Stimulated activated naive CD4-positive, alpha-beta T cell treated with Interleukin-2 at 50 U/mL for 16 hours (primary cell): ENCODE measurements around the gene TUNAR.
"Not testable (repeated sequence)": the region's sequence is repeated elsewhere in the genome, so short reads cannot be mapped to it uniquely, and the experiment has no call there.

Source experiments
- DNase-seq: peaks from one replicate; lab custom pipeline; 2025; lab: John Stamatoyannopoulos, UW

TUNAR gene

DNA sequence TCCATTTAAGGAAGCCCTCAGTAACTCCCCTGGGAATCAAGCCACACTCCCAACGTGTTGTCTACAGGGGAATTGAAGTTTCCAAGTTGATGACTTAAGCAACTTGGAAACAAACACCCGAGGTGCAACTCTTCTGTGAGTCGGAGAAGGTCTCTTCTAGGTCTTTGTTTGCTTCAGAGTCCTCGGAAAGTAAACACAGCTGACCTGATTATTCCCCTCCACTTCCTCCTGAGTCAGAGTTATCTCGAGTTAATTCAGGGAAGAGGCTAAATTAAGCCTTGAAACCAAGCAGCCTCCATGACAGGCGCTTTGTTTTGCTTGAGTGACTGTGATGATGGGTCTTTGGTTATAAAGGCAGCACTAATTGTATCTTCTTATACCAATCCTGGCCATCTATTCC is 41.8 kb downstream of the TUNAR start:
- DNase-seq: no peak

DNA sequence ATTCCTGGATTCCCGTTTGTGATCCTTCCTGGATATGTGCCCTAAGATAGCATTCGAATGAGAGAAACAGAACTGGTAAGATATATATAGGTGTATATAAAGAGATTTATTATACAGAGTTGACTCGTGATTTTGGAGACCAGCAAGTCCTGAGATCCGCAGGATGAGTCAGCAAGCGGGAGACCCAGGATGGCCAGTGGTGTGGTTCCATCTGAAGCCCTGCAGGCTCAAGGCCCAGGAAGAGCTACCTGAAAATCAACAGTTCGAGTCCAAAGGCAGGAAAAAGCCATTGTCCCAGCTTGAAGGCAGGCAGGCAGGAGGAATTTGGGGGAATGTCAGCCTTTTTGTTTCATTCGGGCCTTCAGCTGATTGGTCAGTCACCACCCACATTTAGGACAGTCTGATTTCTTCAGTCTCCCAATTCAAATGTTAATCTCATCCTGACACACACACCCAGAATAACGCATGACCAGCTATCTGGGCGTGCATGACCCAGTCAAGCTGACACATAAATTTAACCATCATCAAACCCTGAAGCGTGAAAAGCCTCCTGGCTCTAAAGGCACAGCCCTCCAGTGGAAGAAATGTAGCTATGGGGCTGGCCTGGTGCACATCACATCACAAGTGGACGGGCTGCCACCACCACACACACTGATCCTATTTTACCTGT is 44.3 kb downstream of the TUNAR start:
- no peak for DNase-seq

DNA sequence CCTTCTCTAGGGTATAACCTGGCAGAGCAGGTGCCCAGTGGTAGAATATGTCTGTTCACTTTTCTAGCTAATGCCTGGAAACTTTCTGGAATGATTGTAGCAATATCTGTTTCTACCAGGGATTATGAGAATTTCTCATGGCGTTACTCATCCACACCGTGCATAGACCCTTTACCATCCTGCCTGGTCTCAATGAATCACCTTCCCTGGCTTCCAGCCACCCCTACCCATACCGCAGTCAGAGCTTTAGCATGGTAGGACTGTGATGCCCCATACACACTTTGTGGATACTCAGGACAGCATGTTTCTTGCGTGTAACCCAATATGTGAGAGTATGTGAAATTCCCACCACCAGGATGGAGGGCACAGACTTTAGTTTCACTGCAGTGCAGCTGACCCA is 45.4 kb downstream of the TUNAR start:
- no peak for DNase-seq

DNA sequence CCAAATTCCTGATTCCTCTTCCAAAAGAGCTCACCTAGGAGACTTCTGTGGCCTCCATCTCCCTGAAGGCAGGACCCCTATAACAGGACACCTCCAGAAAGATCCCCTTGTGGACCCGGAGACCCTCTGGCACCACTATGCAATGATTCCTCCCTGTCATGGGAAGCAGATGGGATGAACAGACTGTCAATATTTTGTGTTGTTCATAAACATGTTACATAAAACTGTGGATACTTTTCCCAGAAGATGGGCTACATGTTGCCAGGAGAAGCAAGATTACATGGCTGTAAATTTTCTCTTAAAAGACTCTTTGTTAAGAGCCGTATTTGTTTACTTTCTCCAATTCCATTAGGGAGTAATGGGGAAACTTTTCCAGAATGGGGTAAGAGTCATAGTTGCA is 52.1 kb downstream of the TUNAR start:
- no peak for DNase-seq

DNA sequence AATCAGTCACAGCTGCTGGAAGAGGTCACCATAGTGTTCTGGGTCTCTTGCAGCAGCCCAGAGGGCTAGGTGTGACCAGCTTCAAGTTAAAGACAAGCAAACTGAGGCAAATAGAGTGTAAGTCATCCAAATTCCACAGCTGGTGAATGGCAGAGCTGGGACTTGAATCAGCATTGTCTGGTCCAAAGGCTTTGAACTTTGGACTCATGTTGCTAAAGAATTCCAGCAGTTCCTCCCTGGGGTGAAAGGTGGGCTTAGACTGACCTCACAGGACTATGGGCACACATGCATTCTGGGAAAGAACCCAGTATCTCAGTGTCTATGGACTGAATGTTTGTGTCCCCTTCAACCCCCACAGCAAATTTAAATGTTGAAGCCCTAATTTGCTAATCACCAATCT is 54.8 kb downstream of the TUNAR start:
- no peak for DNase-seq

DNA sequence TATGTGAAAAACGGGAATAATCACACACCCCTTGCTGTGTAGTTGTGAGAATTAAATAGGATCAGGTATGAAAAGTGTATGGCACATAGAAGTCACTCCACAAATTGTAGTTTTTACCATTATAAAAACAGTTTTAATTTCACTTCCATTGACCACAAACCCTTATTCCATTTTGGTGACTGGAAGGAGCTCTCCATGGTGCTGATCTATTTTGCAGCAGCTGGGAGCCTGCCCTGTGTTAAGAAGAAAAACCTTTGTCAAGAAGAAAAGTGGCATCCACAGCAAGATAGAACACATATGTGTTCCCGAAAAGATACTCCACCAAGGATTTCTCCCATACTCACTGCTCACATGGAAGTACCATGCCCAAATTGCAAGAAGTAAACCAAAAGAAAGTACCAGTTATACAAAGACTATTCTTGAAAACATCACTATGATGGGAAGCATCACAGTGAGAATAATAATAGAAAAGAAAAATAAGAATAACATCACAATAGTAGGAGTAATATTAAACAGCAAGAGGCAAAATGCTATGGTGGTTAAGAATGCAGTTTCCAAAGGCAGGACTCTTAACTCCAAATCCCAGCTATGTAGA is 58.7 kb downstream of the TUNAR start:
- DNase-seq: no peak

DNA sequence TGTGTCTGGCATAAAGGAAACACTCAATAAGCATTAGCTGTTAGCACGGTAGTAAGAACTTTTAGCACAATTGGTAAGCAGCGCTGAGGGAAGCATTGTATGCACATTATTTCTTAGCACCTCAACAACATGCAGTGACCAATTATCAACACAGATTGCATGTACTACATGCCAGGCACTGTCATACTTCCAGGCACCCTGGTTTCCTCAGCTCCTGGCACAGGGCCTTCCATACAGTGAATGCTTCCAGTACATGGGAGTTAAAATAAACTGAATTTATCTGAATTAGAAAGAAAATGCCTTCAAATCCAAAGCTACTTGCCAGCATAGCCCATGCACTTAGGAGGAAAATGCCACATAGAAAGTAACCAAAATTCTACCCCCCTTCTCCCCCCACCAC is 59.4 kb downstream of the TUNAR start:
- DNase-seq: no peak

DNA sequence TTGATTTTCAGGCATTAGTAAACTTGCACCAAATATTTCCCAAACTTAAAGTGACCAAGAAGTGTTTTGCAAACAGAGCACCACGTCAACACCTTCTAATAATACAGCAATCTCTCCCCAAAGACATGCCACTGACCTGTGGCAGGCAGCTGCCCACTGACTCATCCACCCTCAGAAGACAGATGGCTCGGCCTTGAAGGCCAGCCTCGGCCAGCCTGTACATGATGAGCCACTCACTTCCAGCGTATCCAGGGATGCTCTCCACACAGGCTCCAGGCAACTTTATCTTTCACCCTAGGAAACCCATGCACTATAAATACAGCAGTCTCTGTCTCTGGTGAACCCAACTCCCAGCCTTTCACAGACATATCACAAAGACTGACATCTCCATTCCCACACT is 62.7 kb downstream of the TUNAR start:
- DNase-seq: no peak

DNA sequence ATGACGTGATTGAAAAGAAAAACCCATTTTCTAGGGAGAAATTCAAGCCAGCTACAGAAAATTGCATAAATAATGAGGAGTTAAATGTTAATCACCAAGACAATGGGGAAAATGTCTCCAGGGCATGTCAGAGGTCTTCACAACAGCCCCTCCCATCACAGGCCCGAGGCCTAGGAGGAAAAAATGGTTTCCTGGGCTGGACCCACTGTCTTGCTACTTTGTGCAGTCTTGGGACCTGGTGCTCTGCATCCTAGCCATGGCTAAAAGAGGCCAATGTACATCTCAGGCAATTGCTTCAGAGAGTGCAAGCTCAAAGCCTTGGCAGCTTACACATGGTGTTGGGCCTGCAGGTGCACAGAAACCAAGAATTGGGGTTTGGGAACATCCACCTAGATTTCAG is 65.3 kb downstream of the TUNAR start:
- DNase-seq: no peak

DNA sequence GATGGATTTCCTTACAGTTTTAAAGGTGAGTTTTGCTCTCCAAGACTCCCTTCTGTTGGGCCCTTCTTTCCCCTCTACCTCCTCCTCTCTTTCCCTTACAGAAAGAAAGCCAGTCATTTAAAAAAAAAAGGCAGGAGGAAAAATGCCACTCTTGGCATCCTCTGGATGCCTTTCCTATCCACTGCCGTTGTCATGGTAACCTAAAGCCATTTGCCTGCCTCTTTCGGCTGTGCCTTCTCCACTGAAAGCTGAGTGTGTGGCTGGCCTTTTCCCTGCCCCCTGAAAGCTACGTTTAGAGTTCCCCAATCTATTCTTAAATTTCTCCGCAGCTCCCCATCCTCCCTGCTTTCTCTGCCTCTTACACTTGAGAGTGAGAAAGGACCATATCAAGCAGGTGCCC is 67.1 kb downstream of the TUNAR start:
- no peak for DNase-seq

DNA sequence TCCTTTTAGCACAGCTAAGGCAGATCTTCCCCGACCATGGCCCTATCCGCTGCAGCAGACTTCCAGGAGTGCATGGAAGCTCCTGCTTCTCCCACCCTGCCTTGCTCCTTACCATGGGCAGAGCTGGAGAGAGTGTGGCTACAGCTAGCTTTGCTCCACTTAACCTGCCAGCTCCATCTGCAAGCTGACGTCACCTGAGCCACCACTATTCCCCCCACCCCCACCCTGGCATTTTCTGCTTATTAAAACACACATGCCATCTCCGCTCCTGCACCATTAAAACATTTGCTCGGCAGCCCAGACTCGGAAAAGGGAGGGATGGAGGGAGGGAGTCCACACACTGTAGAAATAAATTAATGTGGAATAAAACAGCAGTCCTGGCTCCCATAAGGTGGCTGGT is 67.8 kb downstream of the TUNAR start:
- DNase-seq: no peak

DNA sequence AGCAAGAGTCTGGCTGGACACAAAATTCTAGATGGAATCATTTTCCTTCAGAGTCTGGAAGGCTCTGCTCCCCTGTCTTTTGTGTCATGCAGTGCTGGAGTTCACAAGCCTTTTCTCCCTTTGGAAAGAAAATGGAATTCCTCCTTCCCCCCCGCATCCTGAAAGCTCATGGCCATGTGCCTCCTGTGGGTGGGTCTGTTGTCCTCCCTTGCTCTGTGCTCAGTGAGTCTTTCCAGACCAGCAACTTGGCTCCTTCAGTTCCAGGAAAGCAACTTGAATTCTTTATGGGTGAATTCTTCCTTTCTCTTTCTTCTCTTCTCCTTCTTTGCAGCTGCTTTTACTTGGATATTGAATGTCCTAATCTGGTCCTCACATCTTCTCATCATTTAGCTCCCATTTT is 70.2 kb downstream of the TUNAR start:
- DNase-seq: no peak

DNA sequence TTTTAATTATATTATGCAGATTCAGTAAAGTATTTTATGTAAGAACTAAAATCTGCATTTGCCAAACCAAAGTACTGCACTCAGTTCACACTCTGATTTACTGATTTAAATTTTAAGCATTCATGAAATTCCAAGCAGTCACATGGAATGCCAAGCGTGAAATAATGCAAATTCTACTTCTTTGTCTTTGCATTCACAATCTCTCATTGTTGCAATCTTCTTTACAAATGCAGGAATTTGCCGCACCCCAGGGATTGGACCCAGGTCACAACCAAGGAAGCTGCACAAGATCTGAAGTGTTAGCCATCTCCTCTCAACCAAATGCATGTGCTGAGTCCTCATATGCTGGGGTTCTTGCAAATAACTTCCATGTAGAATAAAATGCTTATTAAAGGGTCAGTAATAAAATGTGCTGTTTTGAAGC is 71.9 kb downstream of the TUNAR start:
- no peak for DNase-seq

DNA sequence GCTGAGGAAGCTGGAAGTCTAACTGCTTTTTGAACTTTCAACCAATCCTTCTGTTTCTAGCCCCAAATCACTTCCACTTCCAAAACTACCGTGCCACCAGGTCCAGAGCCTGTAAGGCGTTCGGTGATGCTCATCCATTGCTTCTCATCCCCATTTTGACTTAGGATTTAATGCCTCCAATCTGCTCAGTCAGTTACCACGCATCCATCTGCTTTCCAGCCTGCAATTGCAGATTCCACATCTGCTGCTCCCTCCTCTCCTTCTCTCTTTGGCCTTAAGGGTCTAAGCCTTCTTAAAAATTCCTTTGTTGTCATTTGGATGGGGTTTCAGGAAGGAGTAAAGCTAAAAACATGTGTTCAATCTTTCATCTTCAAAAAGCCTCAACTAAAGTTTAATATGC is 74.7 kb downstream of the TUNAR start:
- no peak for DNase-seq

DNA sequence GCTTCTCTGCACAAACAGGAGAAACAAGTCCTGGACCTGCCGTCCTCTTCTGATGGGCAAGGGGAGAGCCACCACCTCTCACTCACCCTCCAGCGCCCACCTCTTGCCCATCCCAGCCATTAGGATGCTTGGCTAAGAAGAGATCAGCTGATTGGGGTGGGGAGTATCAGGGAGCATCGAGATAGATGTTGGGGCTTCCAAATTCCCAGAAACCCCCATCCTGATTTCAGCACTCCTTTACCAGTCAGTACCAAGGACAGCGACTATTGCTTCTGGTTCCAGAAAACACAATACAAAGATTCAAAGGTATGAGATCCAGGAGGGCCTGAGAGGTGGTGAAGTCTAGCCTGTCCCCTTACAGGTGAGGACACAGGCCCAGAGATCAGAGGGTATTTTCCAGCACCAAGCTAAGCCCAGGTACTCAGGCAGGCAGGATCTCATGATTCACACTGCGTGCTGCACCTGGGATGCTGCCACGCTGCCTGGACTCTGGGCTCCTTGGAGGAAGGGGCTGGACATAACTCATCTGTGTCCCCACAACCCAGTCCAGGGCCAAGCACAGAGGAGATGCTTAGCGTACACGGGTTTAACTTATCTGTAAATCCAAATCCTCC is 76.6 kb downstream of the TUNAR start:
- DNase-seq: no peak

DNA sequence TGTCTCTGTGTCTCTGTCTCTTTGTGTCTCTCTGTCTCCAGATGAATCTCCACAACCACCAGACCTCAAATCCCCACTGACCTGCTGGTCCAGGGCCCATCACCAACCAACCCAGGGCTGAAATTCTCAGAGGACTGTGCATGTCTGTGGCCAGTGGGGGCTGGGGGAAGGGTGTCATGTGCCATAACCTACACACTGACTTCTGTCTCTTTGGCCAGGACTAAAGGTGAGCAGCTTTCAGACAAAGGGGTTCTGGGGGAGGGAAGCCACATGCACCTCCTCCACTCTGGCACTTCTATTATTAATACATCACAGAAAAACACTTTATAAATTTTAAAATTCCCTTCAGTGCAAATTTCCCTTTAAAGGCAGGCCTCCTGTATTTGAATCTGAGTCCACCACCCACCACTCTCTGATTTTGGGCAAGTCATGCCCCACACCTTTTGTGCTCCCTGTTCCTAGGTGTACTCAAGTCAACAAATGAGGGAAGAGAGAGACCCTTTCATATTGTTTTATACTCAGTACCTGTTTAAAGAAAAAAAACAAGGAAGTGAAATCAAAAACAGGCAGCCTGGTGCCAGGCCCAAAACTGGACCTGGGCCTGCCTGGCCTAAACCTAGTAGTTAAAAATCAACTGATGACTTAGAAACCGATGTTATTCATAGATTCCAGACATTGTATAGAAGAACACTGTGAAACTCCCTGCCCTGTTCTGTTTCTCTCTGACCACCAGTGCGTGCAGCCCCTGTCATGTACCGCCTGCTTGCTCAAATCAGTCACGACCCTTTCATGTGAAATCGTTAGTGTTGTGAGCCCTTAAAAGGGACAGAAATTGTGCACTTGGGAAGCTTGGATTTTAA is 80.2 kb downstream of the TUNAR start:
- DNase-seq: no peak

DNA sequence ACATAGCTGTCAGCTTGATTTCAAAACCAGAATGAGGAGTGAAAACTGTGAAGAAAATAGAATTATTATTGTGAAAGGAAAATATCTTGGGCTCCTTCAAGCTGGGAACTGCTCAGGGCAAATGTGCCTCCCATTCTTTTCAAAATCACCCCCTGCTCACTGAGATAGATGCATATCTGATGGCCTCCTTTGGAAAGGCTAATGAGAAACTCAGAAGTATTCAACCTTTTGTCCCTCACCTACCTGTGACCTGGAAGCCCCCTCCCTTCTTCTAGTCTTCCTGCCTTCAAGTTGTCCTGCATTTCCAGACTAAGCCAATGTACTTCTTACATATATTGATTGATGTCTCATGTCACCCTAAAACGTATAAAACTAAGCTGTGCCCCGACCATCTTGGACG is 81.5 kb downstream of the TUNAR start:
- no peak for DNase-seq

DNA sequence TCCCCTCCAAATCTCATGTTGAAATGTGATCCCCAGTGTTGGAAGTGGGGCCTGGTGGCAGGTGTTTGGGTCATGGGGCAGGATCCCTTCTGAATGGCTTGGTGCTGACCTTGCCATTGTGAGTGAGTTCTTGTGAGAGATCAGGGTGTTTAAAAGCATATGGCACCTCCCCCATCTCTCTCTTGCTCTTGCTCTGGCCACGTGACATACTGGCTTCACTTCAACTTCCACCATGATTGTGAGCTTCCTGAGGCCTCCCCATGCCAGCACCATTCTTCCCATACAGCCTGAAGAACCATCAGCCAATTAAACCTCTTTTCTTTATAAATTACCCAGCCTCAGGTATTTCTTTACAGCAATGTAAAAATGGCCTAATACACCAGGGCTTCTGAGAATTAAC is 82.7 kb downstream of the TUNAR start:
- DNase-seq: no peak

DNA sequence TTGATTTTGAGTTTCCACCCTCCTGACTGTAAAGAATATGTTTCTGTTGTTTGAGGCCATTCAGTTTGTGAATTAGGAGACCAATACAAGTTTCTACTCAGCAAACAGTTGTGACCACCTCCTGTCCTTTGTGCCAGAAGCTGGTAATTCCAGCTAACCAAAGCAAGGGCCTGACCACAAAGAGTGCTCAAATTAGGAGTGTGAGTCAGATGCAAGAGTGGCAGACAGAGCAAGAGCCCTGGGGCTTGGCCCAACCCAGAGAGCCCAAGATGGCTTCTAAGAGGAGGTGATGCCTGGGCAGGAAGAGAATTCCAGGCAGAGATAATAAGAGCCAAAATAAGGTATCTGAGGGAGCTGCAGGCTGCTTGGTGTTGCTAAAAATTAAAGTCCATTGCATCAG is 84.8 kb downstream of the TUNAR start:
- DNase-seq: no peak

DNA sequence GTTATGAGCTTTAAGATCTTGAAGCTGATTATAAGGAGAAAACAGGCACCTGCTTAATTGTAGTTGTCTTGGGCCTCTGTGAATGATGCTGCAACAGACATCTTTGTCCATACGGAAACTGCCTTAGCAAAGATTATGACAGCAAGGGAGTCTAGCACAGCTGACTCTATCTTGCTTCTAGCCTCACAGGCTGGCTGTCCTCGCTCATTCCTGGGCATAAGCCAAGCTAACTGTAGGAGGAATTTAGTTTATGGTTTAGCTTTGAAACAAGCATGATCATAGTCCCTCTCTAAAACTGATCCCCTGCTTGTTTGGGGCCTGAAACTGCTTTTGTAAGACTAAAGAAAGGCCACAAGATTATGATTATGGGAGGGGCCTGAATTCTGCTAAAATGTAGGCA is 88.3 kb downstream of the TUNAR start:
- DNase-seq: no peak

DNA sequence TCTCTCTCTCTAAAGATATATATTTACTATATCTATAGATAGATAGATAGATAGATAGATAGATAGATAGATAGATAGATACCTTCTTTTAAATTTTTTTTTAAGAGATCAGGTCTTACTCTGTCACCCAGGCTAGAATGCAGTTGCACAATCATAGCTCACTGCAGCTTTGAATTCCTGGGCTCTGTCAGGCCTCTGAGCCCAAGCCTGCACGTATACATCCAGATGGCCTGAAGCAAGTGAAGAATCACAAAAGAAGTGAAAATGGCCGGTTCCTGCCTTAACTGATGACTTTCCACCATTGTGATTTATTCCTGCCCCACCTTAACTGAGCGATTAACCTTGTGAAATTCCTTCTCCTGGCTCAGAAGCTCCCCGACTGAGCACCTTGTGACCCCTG is 91.4 kb downstream of the TUNAR start:
- DNase-seq: not testable (repeated sequence)
